Nephron progenitor cell (in vitro differentiated cells): Measurements from ENCODE around the gene RCSD1.
"Not testable (repeated sequence)": the region's sequence is repeated elsewhere in the genome, so short reads cannot be mapped to it uniquely, and the experiment has no call there.

Experiments used
- DNase-seq: peaks from one replicate; pipeline ENCODE4 v3.0.0; 2021
- H3K27ac Mint-ChIP-seq: 2 replicates; pipeline ENCODE4 v1.8.0; 2021; ENCODE audit warnings: mild to moderate bottlenecking, moderate library complexity, mixed read lengths
- H3K27me3 Mint-ChIP-seq: 2 replicates; pipeline ENCODE4 v1.8.0; 2021; ENCODE audit warnings: mild to moderate bottlenecking, low read depth, mixed read lengths; ENCODE audit not compliant: poor library complexity
- H3K36me3 Mint-ChIP-seq: 2 replicates; pipeline ENCODE4 v1.8.0; 2021; ENCODE audit warnings: low read depth, mixed read lengths
- H3K4me1 Mint-ChIP-seq: 2 replicates; pipeline ENCODE4 v1.8.0; 2021; ENCODE audit warnings: mixed read lengths
- H3K4me3 Mint-ChIP-seq: 2 replicates; pipeline ENCODE4 v1.8.0; 2021; ENCODE audit warnings: mild to moderate bottlenecking, moderate library complexity, mixed read lengths
- H3K9me3 Mint-ChIP-seq: 2 replicates; pipeline ENCODE4 v1.8.0; 2021; ENCODE audit warnings: mild to moderate bottlenecking, moderate library complexity, mixed read lengths
- TF ChIP-seq, protein P1 (sequence below): fragments of 200-600 bp; sonication (generic); IDR thresholded peaks from 2 replicates; pipeline ENCODE4 v1.5.0; 2021; ENCODE audit warnings: antibody characterized with exemption

Gene RCSD1

GRCh38 chr1:167716000-167716271, 85.9 kb downstream of the RCSD1 start:
- Mint-ChIP-seq H3K4me1 (peaks cover 25% of the 10 kb centered on the region), H3K9me3 (peaks cover 5% of the 10 kb centered on the region), H3K27me3 (peaks cover 52% of the 10 kb centered on the region), H3K4me3 (peak overlapping the region; percentile 97), H3K36me3 (no peaks in the 10 kb centered on the region), H3K27ac (no peak overlapping the region)
- DNase-seq: no peak
- TF ChIP-seq, protein P1, sequence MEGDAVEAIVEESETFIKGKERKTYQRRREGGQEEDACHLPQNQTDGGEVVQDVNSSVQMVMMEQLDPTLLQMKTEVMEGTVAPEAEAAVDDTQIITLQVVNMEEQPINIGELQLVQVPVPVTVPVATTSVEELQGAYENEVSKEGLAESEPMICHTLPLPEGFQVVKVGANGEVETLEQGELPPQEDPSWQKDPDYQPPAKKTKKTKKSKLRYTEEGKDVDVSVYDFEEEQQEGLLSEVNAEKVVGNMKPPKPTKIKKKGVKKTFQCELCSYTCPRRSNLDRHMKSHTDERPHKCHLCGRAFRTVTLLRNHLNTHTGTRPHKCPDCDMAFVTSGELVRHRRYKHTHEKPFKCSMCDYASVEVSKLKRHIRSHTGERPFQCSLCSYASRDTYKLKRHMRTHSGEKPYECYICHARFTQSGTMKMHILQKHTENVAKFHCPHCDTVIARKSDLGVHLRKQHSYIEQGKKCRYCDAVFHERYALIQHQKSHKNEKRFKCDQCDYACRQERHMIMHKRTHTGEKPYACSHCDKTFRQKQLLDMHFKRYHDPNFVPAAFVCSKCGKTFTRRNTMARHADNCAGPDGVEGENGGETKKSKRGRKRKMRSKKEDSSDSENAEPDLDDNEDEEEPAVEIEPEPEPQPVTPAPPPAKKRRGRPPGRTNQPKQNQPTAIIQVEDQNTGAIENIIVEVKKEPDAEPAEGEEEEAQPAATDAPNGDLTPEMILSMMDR: no peak

- H3K36me3 Mint-ChIP-seq: no peaks in the 10 kb centered on the region
- no peak for DNase-seq
- H3K4me1 Mint-ChIP-seq: peaks cover 33% of the 10 kb centered on the region
- H3K9me3 Mint-ChIP-seq: peaks cover 5% of the 10 kb centered on the region
- H3K27me3 Mint-ChIP-seq: peaks cover 39% of the 10 kb centered on the region
- H3K27ac Mint-ChIP-seq: no peak overlapping the region
- TF ChIP-seq, protein P1: no peak
- peak overlapping the region; percentile 97 for H3K4me3 Mint-ChIP-seq
These were observed 87.3 kb downstream of the RCSD1 start for GRCh38 chr1:167717351-167717750.

GRCh38 chr1:167718914-167719691, 89.1 kb downstream of the RCSD1 start:
- Mint-ChIP-seq H3K9me3 (peaks cover 5% of the 10 kb centered on the region), H3K4me1 (peaks cover 39% of the 10 kb centered on the region), H3K36me3 (peaks cover 1% of the 10 kb centered on the region), H3K27ac (no peak overlapping the region), H3K27me3 (peaks cover 23% of the 10 kb centered on the region), H3K4me3 (no peak overlapping the region)
- no peak for DNase-seq
- TF ChIP-seq, protein P1: no peak

- Mint-ChIP-seq H3K4me1 (peaks cover 47% of the 10 kb centered on the region), H3K27me3 (peaks cover 17% of the 10 kb centered on the region)
- H3K36me3 Mint-ChIP-seq, DNase-seq, H3K4me3 Mint-ChIP-seq, H3K9me3 Mint-ChIP-seq, H3K27ac Mint-ChIP-seq: not testable (repeated sequence)
These were observed 89.8 kb downstream of the RCSD1 start for GRCh38 chr1:167719715-167720421.

DNA sequence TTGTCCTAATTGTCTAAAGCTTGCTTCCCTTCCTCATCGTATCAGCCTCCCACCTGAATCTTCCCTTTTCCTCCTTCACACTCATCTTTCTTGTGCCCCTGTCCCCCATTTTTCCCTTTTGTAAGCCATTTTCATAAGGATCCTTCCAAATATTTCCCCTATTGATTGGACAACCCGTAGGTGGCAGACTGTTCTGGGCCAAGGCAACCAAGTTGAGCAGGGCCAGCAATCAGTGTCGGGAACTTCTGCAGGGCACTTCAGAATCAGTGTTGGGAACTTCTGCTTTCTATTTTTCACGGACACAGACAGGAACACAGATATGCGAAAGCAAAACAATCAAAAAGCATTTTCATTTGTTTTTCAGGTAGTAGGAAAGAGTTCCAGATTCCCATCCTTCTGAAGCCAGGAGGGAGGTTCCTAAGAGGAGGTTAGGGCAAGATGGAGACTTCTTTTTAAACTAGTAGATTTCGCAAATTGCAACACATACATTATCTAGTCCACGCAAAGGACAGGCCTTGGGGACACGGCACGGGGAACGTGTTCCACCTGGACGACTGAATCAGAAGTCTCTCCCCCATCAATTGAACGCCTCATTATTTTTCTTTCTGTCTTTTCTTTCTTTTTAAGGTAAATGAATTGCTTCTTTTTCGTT, 91.1 kb downstream of the RCSD1 start:
- peaks cover 12% of the 10 kb centered on the region for H3K36me3 Mint-ChIP-seq
- peaks cover 7% of the 10 kb centered on the region for H3K27me3 Mint-ChIP-seq
- H3K4me3 Mint-ChIP-seq: peak overlapping the region; percentile 87
- H3K27ac Mint-ChIP-seq: peak overlapping the region; percentile 9
- DNase-seq: no peak
- peaks cover 51% of the 10 kb centered on the region for H3K4me1 Mint-ChIP-seq
- no peaks in the 10 kb centered on the region for H3K9me3 Mint-ChIP-seq
- TF ChIP-seq, protein P1: no peak

- H3K9me3 Mint-ChIP-seq: no peaks in the 10 kb centered on the region
- H3K27ac Mint-ChIP-seq: peak within 1 kb of the TSS; percentile 77
- H3K4me3 Mint-ChIP-seq: peak within 1 kb of the TSS; percentile 87
- peak; percentile 97 for DNase-seq
- peaks cover 18% of the 10 kb centered on the region for H3K36me3 Mint-ChIP-seq
- TF ChIP-seq, protein P1: no peak
- peaks cover 7% of the 10 kb centered on the region for H3K27me3 Mint-ChIP-seq
- peaks cover 57% of the 10 kb centered on the region for H3K4me1 Mint-ChIP-seq
These were observed 91.7 kb downstream of the RCSD1 start, which contains the start of gene MPZL1 for GRCh38 chr1:167721617-167722151. MPZL1 (plus strand) TSS chr1:167721982; CDS start chr1:167722152, 170 bp downstream.
